HUES64 (cell line): Measurements from ENCODE around the gene ZCCHC2.

Experiments
- H3K27ac ChIP-seq: 2 replicates; pipeline ENCODE4 v1.7.0; 2013; ENCODE audit warnings: low read depth, low read length, inconsistent platforms
- H3K27me3 ChIP-seq: 2 replicates; pipeline ENCODE4 v1.6.1; 2013; ENCODE audit warnings: mild to moderate bottlenecking, low read length; ENCODE audit not compliant: insufficient read depth
- H3K36me3 ChIP-seq: 2 replicates; pipeline ENCODE4 v1.6.1; 2013; ENCODE audit warnings: mild to moderate bottlenecking, low read length; ENCODE audit not compliant: insufficient read depth
- H3K4me1 ChIP-seq: 2 replicates; pipeline ENCODE4 v1.6.1; 2013; ENCODE audit warnings: mild to moderate bottlenecking, low read length, moderate library complexity; ENCODE audit not compliant: insufficient read depth
- H3K4me3 ChIP-seq: 2 replicates; pipeline ENCODE4 v1.5.1; 2013; ENCODE audit warnings: mild to moderate bottlenecking, low read length, moderate library complexity
- H3K9ac ChIP-seq: 2 replicates; pipeline ENCODE4 v1.6.1; 2013; ENCODE audit warnings: mild to moderate bottlenecking, low read depth, low read length
- H3K9me3 ChIP-seq: 2 replicates; pipeline ENCODE4 v1.6.1; 2013; ENCODE audit warnings: low read depth, low read length; ENCODE audit not compliant: insufficient read depth
- WGBS: fragments of 150-250, 120-280 bp; methylation state at CpG from one replicate; pipeline ENCODE4 v1.1.7; 2013; ENCODE audit warnings: missing lambda C conversion rate; 5-methylcytosine and 5-hydroxymethylcytosine counted together

Gene ZCCHC2

GRCh38 chr18:62610701-62611411 is 88.0 kb downstream of the ZCCHC2 start:
- no peaks in the 10 kb centered on the region; the same call in 1 of the 2 replicates for H3K27me3 ChIP-seq
- 35% methylated on average over 24 of the region's 24 CpGs for WGBS
- H3K9me3 ChIP-seq, result no peaks in the 10 kb centered on the region
- H3K4me1 ChIP-seq, result peaks cover 29% of the 10 kb centered on the region
- H3K9ac ChIP-seq, result 0 out of 2 replicates have a peak overlapping the region, but pooled peaks have one; percentile 4
- peak overlapping the region; percentile 7 for H3K4me3 ChIP-seq
- no peak overlapping the region for H3K27ac ChIP-seq
- H3K36me3 ChIP-seq, result no peaks in the 10 kb centered on the region

- 0 out of 2 replicates have a peak overlapping the region, but pooled peaks have one; percentile 4 for H3K9ac ChIP-seq
- H3K27ac ChIP-seq, result no peak overlapping the region
- H3K9me3 ChIP-seq, result no peaks in the 10 kb centered on the region
- peaks cover 24% of the 10 kb centered on the region for H3K4me1 ChIP-seq
- WGBS, result 67% methylated on average over 32 of the region's 32 CpGs
- no peaks in the 10 kb centered on the region; the same call in 1 of the 2 replicates for H3K27me3 ChIP-seq
- H3K4me3 ChIP-seq, result peak overlapping the region; percentile 7
- H3K36me3 ChIP-seq, result no peaks in the 10 kb centered on the region
These were observed 88.8 kb downstream of the ZCCHC2 start for GRCh38 chr18:62611453-62612288.

DNA sequence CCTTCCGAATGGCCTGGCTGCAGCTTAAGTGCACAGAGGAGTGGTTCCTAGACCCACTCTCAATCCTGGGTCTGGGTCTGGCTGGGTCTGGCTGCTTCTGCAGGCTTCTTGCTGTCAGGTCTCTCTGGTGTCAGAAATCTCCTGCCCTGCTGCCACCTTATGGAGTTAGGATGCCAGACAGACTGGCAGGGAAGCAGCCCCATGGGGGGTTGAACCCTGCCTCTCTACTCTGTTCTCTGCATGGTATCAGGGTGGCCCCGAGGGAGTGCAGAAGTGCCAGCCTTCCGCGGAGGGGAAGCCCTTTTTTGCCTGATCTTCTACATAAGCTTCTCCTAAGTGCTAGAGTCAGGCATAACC is 89.4 kb downstream of the ZCCHC2 start:
- Histone ChIP-seq H3K27ac (no peak overlapping the region), H3K36me3 (no peaks in the 10 kb centered on the region), H3K9me3 (no peaks in the 10 kb centered on the region), H3K27me3 (no peaks in the 10 kb centered on the region; the same call in 1 of the 2 replicates), H3K9ac (no peak overlapping the region), H3K4me3 (no peak overlapping the region), H3K4me1 (peaks cover 23% of the 10 kb centered on the region)
- WGBS, result 91% methylated on average over 4 of the region's 4 CpGs

GRCh38 chr18:62612776-62613175 is 90.0 kb downstream of the ZCCHC2 start:
- Histone ChIP-seq H3K27ac (no peak overlapping the region), H3K4me3 (no peak overlapping the region), H3K4me1 (peaks cover 23% of the 10 kb centered on the region), H3K9ac (no peak overlapping the region), H3K9me3 (no peaks in the 10 kb centered on the region), H3K36me3 (no peaks in the 10 kb centered on the region), H3K27me3 (no peaks in the 10 kb centered on the region; the same call in 1 of the 2 replicates)
- 96% methylated on average over 3 of the region's 4 CpGs for WGBS

DNA sequence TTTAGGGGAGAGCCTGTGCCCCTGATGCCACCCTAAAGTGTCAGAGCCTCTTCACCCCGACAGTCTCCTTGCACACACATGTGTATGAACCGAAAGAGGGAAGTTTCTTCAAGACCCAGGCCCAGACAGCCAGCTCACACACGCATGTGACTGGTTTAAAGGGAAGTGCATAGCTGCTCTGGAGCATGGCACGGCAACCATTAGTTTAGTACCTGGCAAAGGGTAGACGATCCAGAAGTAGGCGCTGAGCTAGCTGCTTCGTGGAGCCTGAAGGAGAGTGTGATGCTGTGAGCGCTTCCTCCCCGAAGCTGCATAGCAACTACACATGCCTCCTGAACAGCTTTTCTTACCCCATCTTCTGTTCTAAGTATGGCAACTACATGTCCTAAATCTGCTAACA is 91.7 kb downstream of the ZCCHC2 start:
- 85% methylated on average over 9 of the region's 9 CpGs for WGBS

DNA sequence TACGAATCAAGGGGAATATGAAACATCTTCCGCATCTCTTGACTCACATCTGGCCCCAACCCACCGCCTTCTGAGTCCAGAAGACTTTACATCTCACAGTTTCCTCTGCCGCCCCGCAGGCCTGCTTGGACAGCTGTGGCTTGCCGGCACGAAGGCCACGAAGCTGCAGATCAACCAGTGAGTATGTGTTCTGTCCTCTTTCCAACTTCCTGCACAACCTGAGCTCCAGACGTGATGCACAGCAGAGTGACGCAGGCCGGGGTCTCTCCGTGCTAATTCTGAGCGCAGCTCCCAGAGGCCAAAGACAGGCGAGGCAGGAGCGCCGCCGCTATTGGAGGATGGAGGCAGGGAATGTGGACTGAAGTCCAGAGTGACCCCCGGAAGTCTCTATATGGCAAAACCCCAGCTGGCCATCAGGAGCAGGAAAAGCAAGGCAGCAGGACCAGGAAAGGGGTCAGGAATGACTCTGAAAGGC is 93.5 kb downstream of the ZCCHC2 start:
- Histone ChIP-seq H3K9me3 (no peaks in the 10 kb centered on the region), H3K4me1 (peaks cover 6% of the 10 kb centered on the region; the same call in 1 of the 2 replicates)
- WGBS, result 95% methylated on average over 18 of the region's 18 CpGs

More for the DNA sequence above, 91.7 kb downstream of the ZCCHC2 start:
- H3K27me3 ChIP-seq, result no peaks in the 10 kb centered on the region; the same call in 1 of the 2 replicates
- H3K9me3 ChIP-seq, result no peaks in the 10 kb centered on the region
- H3K36me3 ChIP-seq, result no peaks in the 10 kb centered on the region
- no peak overlapping the region for H3K27ac ChIP-seq
- H3K4me3 ChIP-seq, result no peak overlapping the region
- H3K9ac ChIP-seq, result no peak overlapping the region
- peaks cover 23% of the 10 kb centered on the region for H3K4me1 ChIP-seq

GRCh38 chr18:62617793-62618591 is 95.2 kb downstream of the ZCCHC2 start:
- H3K27ac ChIP-seq, result no peak overlapping the region
- no peak overlapping the region for H3K4me3 ChIP-seq
- no peaks in the 10 kb centered on the region for H3K9me3 ChIP-seq
- no peaks in the 10 kb centered on the region for H3K36me3 ChIP-seq
- H3K4me1 ChIP-seq, result no peaks in the 10 kb centered on the region
- H3K9ac ChIP-seq, result no peak overlapping the region
- no peaks in the 10 kb centered on the region for H3K27me3 ChIP-seq
- WGBS, result 97% methylated on average over 8 of the region's 8 CpGs

More for the DNA sequence above, 93.5 kb downstream of the ZCCHC2 start:
- no peaks in the 10 kb centered on the region; the same call in 1 of the 2 replicates for H3K27me3 ChIP-seq
- H3K27ac ChIP-seq, result no peak overlapping the region
- H3K9ac ChIP-seq, result no peak overlapping the region
- H3K4me3 ChIP-seq, result no peak overlapping the region
- H3K36me3 ChIP-seq, result no peaks in the 10 kb centered on the region

DNA sequence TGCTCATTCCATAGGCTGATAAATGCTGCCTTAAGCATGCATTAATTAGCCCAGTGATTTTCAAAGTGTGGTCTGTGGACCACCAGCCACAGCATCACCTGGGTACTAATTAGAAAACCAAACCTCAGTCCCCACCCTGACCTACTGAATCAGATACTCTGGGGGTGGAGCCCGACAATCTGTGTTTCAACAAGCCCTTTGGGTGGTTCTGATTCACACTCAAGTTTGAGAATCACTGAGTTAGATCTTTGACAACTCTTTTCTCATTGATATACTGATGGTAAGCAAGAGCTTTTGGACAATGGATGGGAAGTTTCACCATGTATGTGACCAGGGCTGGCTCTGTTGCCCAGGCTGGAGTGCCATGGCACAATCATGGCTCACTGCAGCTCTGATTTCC is 95.9 kb downstream of the ZCCHC2 start:
- H3K4me3 ChIP-seq, result no peak overlapping the region
- no peaks in the 10 kb centered on the region for H3K27me3 ChIP-seq
- no peaks in the 10 kb centered on the region for H3K9me3 ChIP-seq
- 92% methylated on average over 1 of the region's 1 CpG for WGBS
- H3K36me3 ChIP-seq, result no peaks in the 10 kb centered on the region
- H3K9ac ChIP-seq, result no peak overlapping the region
- no peak overlapping the region for H3K27ac ChIP-seq
- no peaks in the 10 kb centered on the region for H3K4me1 ChIP-seq

DNA sequence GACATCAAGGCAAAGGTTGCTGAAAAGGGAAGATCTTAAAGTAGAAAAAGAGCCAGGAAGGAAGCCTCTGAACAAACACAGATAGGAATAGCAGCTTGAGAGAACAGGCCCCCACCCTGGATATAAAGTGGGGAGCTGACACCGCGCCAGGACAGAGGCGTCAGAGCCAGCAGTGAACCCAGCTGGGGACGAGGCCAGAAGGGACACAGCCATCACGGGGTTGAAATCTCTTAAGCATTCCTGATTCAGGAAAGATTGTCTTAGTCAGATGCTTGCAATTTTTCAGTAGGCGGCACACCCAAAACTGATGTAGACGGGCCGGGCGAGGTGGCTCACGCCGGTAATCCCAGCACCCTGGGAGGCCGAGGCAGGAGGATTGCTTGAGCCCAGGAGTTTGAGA is 98.7 kb downstream of the ZCCHC2 start:
- Histone ChIP-seq H3K27me3 (no peaks in the 10 kb centered on the region), H3K9ac (no peak overlapping the region), H3K4me1 (no peaks in the 10 kb centered on the region), H3K4me3 (no peak overlapping the region), H3K27ac (no peak overlapping the region), H3K36me3 (no peaks in the 10 kb centered on the region), H3K9me3 (no peaks in the 10 kb centered on the region)
- WGBS, result 96% methylated on average over 12 of the region's 12 CpGs

DNA sequence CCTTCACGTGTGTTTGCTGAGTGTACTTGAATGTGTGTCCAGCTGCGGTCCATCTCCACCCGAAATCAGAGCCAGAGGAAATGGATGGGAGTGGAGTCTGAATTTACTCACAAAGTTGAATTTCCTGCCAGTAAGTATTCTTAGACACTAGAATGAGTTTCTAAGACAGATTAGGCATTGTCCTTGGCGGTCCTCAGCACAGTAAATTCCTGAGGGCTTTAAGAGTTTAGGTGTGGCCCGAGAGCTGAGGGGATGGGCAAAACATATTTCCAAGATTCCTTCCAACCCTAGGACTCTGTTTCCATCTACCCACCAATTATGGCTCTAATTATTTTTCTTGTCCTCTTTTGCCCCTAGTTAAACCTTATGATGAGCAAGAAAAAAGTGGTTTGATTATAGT is 102.2 kb downstream of the ZCCHC2 start:
- no peaks in the 10 kb centered on the region for H3K4me1 ChIP-seq
- no peaks in the 10 kb centered on the region for H3K9me3 ChIP-seq
- no peak overlapping the region for H3K4me3 ChIP-seq
- WGBS, result 92% methylated on average over 5 of the region's 5 CpGs
- no peak overlapping the region for H3K27ac ChIP-seq
- no peaks in the 10 kb centered on the region for H3K27me3 ChIP-seq
- no peaks in the 10 kb centered on the region for H3K36me3 ChIP-seq
- no peak overlapping the region for H3K9ac ChIP-seq
